Kidney (tissue), 14 donors: Measurements from ENCODE around the gene CCDC32. TPM values are rescaled to one million over a fixed set of nuclear protein-coding genes. Genes with fewer than 3 reads are reported as not detected.

Experiments used
- DNase-seq, 5 donors: peaks; one replicate each; pipeline ENCODE4 v3.0.0-alpha.2; 2013 to 2020
- FAIRE-seq: peaks from 2 replicates; lab custom pipeline; 2012; peaks lifted over from hg19 to GRCh38; lab: Jason Lieb, UNC
- H3K27ac ChIP-seq, 2 donors: one replicate each; pipeline ENCODE4 v1.7.0; 2013; ENCODE audit warnings: low read depth in 2 of 2, low read length in 2 of 2, inconsistent platforms in 1 of 2
- H3K27me3 ChIP-seq: one replicate; pipeline ENCODE4 v1.7.1; 2013; ENCODE audit warnings: low read length, inconsistent platforms; ENCODE audit not compliant: control insufficient read depth, insufficient read depth
- H3K36me3 ChIP-seq, 3 donors: one replicate each; pipeline versions ENCODE4 v1.7.0 to v1.7.1; 2013; ENCODE audit warnings: low read length in 3 of 3, control low read depth in 1 of 3, inconsistent platforms in 1 of 3; ENCODE audit not compliant: insufficient read depth in 3 of 3, control insufficient read depth in 2 of 3
- H3K4me1 ChIP-seq, 3 donors: one replicate each; pipeline versions ENCODE4 v1.7.0 to v1.7.1; 2013; ENCODE audit warnings: low read length in 3 of 3, inconsistent platforms in 1 of 3, low read depth in 1 of 3; ENCODE audit not compliant: control insufficient read depth in 2 of 3, insufficient read depth in 2 of 3
- H3K4me3 ChIP-seq, 3 donors: one replicate each; pipeline versions ENCODE4 v1.7.0 to v1.8.1; 2013; ENCODE audit warnings: low read length in 3 of 3, control low read depth in 1 of 3, inconsistent platforms in 1 of 3
- H3K9ac ChIP-seq, 3 donors: one replicate each; pipeline versions ENCODE4 v1.7.0 to v1.7.1; 2013; ENCODE audit warnings: low read length in 3 of 3, control low read depth in 1 of 3, inconsistent platforms in 1 of 3
- H3K9me3 ChIP-seq, 3 donors: one replicate each; pipeline versions ENCODE4 v1.7.0 to v1.7.1; 2013; ENCODE audit warnings: low read length in 3 of 3, control low read depth in 1 of 3, inconsistent platforms in 1 of 3; ENCODE audit not compliant: control insufficient read depth in 2 of 3, insufficient read depth in 1 of 3
- CTCF ChIP-seq: IDR thresholded peaks from 3 replicates; pipeline ENCODE4 v1.5.1; 2012; ENCODE audit warnings: mild to moderate bottlenecking, moderate library complexity, borderline replicate concordance; ENCODE audit not compliant: insufficient read depth; ENCODE audit errors: extremely low read depth
- intact Hi-C: fragments of 100-400 bp; cut with DNase I; formaldehyde crosslinking; loops from one replicate; pipeline ENCODE4 v1.11.1; 2022
- polyA plus RNA-seq: library from polyadenylated mRNA; stranded (reverse); fragments of 350-450 nt; fragmentation: Illumina TruSeq; extraction: RNeasy Lipid Tissue Mini Kit (QIAGEN cat#74804); gene quantifications from one replicate; pipeline ENCODE4 v1.2.3, GENCODE V29; 2014; ENCODE audit warnings: low read depth, low replicate concordance; ENCODE audit not compliant: insufficient read depth
- total RNA-seq: library from RNA; stranded (reverse); fragmentation: NEBNext Ultra II Directional; extraction: Animal tissue kit (Norgen Biotek cat#: 25700); gene quantifications from one replicate; pipeline ENCODE4 v1.2.1, GENCODE V29; 2021
- donor health status: control.
- donor health status: control.
- donor health status: control.
- donor health status: control.
- donor health status: control.
- donor health status: DM: yes; HTN: yes; CAD: no.
- donor health status: Normal renal cell carcinoma (clear cell type).

CCDC32 gene
- total and polyA plus RNA-seq, 2 donors from 2014 or later = 34.4 to 35.9 TPM

DNA sequence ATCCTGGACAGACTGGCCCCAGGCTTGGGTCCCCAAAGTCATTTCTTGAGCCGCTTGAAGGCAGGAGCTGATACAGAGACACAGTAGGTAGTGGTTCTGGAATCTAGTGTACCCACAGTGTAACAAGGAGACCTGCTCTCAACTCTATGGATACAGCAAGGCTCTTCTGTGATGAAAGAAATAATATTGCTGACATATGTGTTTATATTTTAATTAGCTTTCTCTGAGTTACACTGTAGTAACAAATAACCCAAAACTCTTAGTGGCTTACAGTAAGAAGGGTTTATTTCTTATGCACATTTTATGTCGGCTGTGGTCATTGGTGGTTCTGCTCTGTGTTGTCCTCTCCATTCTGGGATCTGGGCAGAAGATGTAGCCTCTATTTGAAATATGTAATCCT is 48.5 kb downstream of the CCDC32 start:
- Histone ChIP-seq H3K4me1 (no peaks in the 10 kb centered on the region), H3K27me3 (no peaks in the 10 kb centered on the region), H3K36me3 (no peaks in the 10 kb centered on the region), H3K9ac (no peak overlapping the region), H3K4me3 (no peak overlapping the region), H3K27ac (no peak overlapping the region), H3K9me3 (no peaks in the 10 kb centered on the region)
- intact Hi-C loops = no loop called here
- DNase-seq (no peak), FAIRE-seq (no peak)
- TF ChIP-seq CTCF = no peak

GRCh38 chr15:40513609-40514008 is 51.2 kb downstream of the CCDC32 start:
- H3K27me3 ChIP-seq = no peaks in the 10 kb centered on the region
- no peak overlapping the region for H3K9ac ChIP-seq
- intact Hi-C loops = no loop called here
- no peaks in the 10 kb centered on the region for H3K9me3 ChIP-seq
- DNase-seq = no peak
- no peaks in the 10 kb centered on the region for H3K4me1 ChIP-seq
- no peak for TF ChIP-seq CTCF
- H3K4me3 ChIP-seq = no peak overlapping the region
- H3K27ac ChIP-seq = no peak overlapping the region
- no peak for FAIRE-seq
- H3K36me3 ChIP-seq = no peaks in the 10 kb centered on the region

DNA sequence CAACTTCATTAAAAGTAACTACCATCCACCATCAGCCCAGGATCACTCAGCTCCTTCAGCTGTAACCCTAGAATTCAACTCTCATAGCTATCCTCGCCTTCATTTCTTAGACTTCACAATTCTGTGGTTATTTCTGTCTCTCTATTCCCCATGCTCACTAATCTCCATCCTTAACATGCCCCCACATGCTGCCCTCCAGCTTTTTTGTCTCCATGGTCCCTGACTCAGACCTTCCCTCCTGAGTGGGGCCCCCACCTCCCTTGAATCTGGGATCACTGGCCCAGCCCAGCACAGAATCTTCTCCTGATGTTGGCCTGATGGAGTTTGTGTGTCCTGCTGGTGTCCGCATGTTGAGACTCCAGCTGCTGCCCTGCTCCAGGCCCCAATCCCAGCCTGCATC is 52.4 kb downstream of the CCDC32 start:
- intact Hi-C loops = no loop called here
- DNase-seq = no peak
- no peak for TF ChIP-seq CTCF
- no peaks in the 10 kb centered on the region for H3K36me3 ChIP-seq
- no peak overlapping the region for H3K27ac ChIP-seq
- FAIRE-seq = no peak
- H3K9ac ChIP-seq = no peak overlapping the region
- H3K9me3 ChIP-seq = no peaks in the 10 kb centered on the region
- H3K4me3 ChIP-seq = no peak overlapping the region
- no peaks in the 10 kb centered on the region for H3K27me3 ChIP-seq
- H3K4me1 ChIP-seq = no peaks in the 10 kb centered on the region
